Hematopoietic multipotent progenitor cell treated with erythropoietin and hydrocortisone succinate and interleukin-3 and kit ligand, for 4 days (in vitro differentiated cells): Measurements from ENCODE around the gene TSPAN2.

Source experiments
- DNase-seq: peaks from one replicate; pipeline ENCODE4 v3.0.0-alpha.2; 2015

Gene TSPAN2

GRCh38 chr1:115073298-115074087 lies 15.8 kb downstream of the TSPAN2 start:
- DNase-seq = no peak

DNA sequence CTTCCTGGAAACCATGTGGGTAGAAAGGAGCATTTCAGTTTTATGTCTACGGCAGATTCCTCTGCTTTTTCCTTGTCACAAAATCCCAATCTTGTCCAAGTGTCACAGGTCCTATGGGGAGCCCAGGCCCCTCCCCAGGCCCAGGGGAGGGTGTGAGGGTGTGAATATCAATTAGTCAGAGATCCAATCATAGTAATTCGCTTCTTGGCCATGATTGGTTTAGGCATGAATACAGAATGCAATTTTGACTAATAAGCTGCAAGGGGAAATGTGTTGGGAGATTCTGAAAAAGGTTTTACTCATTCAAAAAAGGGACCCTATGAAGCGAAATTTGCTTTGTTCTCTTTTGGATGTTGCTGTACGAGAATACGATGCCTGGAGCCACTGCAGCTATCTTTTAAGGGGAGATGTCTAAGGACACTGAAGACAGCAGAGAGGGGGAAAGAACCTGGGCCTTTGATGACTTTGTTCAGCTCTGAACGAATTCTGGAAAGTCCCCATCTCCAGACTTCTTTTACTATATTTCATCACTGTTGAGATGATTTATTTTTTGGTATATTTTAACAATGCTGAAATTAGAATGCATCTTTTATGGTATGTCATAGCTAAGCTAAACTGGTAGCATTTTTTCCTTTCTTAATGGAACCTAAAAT lies 18.2 kb downstream of the TSPAN2 start:
- DNase-seq = no peak

GRCh38 chr1:115069659-115070308 lies 19.5 kb downstream of the TSPAN2 start:
- DNase-seq = no peak

GRCh38 chr1:115068826-115069585 lies 20.3 kb downstream of the TSPAN2 start:
- DNase-seq = peak; percentile 40

DNA sequence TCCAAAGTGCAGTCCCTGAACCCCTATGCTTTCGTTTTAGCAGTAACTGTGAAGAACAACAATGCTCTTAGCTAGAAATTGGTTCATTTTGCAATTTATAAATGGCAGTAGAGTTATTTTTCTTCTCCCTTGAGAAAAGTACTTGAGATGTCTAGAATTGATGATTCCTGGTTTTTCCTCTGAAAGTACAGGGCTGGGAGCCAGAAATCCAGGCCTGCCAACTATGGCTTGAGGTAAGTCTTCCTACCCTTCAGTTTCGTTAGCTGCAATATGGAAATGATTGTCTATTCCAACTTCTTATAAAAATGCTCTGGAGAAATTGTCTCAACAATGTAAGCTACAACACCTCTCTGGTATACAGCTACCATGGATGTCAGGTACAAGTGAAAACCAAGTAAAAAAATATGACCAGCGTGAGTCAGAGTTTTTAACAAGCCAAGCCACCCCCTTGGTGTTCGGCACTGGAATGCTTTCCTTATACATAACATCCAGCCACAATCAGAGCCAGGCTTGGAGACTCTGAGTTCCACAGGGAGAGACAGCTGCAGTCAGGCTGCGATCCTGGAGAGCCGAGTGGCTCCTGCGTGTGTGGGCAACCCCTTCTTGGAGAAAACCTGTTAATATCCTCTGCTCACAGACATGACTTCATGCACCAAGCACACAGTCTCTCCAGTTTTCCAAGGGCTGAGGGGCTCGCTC lies 22.0 kb downstream of the TSPAN2 start:
- no peak for DNase-seq

DNA sequence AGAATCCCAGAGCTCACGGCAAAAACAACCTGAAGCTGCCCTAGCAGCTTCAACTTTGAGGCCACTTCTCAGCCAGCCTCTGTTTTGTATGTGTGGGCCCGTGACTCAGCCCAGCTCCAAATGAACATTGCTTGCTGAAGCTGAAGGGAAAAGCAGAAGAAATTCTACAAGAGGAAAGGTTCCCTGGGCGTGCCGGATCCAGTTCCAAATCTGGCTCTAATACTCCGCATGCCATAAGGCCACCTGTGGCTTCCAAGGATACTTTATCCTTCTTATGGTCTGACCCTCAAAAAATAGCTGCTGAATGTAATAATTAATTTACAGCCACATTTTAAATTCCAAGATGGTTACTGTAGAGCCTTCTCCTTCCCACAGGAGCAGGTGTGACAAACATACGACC lies 24.3 kb downstream of the TSPAN2 start:
- no peak for DNase-seq

DNA sequence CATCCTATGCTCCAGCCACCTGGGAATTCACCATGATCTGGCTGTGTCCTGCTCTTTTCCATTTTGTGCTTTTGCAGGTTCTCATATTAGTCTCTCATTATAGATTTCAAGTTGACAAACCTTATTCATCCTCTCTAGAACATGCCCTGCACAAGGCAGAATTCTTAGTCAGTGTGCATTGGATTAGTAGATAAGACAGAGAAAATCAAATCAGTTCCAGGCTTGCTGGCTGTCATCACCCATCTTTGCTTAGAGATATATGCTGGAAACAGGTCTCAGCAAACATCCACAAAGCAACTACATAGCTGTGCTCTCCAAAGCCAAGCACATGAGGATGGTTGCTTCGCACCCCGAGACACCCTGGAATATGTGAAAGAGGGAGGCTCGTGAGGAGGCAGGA lies 24.8 kb downstream of the TSPAN2 start:
- no peak for DNase-seq

DNA sequence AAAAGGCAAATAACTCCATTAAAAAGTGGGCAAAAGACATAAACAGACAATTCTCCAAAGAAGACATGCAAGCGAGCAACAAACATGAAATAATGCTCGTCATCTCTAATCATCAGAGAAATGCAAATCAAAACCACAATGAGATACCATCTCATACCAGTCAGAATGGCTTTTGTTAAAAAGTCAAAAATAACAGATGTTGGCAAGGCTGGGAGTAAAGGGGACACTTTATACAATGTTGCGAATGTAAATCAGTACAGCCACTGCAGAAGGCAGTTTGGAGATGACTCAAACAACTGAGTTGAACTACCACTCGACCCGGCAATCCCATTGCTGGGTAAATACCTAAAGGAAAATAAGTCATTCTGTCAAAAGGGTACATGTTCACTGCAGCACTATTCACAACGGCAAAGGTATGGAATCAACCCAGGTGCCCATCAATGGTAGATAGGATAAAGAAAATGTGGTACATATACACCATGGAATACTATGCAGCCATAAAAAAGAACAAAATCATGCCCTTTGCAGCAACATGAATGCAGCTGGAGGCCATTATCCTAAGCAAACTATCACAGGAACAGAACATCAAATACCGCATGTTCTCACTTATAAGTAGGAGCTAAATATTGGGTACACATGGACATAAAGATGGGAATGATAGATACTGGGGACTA lies 25.9 kb downstream of the TSPAN2 start:
- DNase-seq = peak; percentile 64

- DNase-seq = peak; percentile 96
These were observed 26.7 kb downstream of the TSPAN2 start for GRCh38 chr1:115062542-115063004.

DNA sequence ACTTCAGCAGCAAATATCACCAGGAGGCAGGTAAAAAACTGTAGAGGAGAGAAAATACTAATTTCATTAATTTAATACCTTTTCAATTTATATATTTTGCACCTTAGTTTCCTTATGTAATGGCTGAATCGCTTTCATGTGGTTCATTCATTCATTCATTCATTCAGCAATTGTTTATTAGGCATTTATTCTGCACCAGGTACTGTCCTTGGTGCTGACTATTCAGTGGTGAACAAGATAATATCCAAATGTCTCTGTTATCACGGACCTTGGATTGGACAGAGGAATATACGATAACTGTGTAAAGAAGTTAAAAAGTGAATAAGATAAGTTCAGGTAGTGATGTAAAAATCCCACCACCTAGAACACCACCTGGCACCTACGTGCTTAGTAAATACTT lies 28.8 kb downstream of the TSPAN2 start:
- no peak for DNase-seq

DNA sequence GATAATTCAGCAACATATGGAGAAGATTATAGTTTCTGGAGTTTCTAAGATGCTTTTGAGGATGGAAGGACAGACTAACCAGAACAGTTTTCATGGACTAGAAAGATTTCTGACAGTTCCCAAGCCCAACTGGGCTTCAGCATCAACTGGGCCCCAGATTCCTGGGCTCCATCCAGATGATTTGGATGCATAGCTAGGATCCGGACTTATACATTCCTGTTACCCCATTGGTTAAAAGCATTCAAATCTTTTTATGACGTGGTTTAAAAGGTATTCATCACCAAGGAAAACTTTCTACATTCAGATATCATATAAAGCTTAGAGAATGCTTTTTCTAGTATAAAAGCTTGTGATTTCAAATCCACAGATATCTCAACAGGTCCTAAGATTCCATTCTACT lies 30.0 kb downstream of the TSPAN2 start:
- DNase-seq = no peak

DNA sequence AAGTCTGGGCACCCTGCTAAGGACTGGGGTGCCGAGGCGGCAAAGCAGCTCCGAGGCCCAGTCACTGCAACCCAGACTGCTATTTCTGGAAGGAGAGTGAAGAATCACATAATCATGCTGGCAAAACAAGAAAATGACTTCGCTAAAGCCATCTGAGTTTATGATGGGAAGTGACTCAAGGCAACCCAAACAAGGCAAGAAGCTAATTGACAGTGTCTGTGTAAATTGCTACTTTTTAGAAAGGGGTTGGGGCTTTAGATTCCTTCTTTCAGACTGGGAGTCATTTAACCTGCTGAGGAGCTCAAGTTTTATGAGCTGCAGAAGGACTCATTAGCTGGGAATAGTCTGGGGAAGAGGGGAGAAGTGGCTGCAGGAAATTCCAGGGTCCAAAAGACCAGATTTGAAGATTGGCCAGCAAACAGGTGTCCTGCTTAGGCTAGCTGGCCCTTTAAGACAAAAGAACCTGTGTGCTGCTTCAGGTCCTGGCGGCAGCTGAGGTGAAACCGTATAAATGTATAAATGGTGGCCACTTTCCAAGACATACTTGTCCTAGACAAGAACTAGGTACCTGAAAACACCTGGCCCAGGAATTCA lies 31.5 kb downstream of the TSPAN2 start:
- no peak for DNase-seq

- DNase-seq = no peak
These were observed 32.9 kb downstream of the TSPAN2 start for GRCh38 chr1:115056395-115056798.

DNA sequence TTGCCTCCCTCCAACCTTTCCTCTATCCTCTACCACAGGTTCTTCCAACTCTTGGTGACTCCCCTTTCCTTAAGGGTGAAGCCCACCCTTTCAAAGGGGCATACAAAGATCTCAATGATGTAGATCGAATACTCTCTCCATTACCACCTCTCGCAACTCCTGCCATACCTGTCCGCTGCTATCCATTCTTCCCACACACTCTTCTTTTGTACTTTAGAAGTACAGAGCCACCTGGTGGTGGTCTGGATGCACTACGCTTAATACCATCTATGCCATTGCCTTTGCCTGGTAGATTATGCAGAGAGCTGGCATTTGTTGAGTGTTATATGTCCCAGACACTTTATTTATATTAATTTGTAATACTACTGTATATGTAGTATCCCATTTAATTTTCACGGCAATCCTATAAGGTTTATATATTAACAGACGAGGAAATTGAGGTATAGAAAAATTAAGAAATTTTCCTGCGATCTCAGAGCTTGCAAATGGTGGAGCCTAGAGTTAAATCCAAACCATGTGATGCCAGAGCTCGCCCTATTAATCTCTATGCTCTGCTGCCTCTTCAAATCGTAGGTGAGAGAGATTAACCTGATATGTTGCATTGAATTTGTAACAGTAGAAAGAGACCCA lies 36.7 kb downstream of the TSPAN2 start:
- peak; percentile 85 for DNase-seq

DNA sequence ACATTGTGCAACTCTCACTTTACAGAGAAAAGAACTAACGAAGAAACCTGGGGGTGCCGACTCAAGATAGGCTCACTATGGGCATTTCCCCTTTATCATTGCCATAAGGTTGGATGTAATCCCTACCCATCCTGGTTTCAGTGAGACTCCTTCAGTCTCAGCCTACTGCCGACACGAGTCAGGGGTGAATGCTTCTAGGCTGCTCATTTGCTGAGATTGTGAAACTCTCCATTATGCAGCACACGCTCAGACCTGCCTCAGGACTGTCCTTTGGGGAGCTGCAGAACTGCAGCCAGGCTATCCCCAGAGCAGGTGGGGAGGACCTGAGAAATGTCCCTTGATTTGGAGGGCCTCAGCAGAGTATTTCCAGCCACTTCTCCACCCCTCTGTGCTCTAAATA lies 37.5 kb downstream of the TSPAN2 start:
- DNase-seq = no peak

- no peak for DNase-seq
These were observed 42.6 kb downstream of the TSPAN2 start for GRCh38 chr1:115046751-115047150.

DNA sequence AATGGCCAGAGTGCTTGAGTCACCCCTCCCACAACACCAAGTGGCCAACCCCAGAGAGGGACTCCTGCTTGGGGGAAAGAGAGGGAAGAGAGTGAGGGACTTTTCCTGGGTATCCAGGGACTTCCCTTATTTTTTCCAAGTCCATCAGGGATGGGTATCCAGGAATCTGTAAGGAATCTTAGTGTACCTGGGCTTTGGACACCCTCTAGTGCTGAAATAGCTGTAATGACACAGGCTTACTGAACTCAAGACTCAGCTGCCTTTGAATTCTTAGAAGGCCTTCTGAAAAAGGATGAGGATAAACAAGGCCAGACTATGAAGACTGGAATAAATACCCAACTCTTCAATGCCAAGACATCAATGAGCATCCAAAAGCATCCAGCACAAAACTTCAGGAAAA lies 47.6 kb downstream of the TSPAN2 start:
- no peak for DNase-seq

DNA sequence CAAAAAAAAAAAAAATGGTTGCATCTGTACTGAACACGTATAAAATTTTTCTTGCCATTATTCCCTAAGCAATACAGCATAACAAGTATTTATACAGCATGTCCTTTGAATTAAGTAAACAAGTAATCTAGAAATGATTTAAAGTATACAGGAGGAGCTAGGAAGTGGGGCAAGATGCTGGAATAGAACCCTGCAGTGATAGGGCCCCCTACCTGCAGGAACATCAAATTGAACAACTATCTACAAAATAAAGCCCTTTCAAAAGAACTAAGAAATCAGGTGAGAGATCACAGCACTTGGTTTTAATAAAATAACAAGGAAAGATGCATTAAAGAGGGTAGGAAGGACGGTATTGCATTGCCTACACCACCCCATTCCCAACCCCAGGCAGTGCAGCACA lies 48.8 kb downstream of the TSPAN2 start:
- DNase-seq = no peak

DNA sequence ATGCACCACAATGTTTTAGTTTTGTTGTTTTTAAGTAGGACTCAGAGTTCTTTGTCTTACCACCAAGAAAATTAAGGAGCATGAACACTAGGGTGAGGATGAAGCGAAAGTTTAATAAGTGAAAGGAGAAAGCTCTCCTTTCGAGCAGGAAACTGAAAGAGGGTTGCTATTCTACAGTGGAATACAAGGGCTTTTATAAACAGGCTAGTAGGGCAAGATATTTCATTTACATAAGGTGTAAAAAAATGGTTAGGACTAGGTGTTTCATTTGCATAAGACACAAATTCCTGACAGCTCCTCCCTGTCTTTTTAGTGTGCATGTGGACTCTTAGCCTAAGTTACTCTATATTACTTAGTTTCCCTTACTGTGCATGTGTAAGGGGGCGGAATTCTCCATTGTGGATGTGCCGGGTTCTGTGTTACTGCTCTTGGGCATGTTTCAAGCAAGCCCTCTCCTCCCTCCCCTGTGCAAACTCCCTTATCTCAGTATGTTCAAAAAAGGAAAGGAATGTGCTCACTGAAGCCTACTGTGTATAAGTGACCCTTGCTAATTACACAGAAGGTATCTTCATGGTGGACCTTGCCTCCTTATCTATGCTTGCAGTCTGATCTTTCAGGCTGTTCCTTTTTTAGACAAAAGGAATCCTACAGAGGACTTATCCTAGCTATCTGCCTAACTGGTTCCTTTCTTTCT lies 52.3 kb downstream of the TSPAN2 start:
- DNase-seq = no peak

DNA sequence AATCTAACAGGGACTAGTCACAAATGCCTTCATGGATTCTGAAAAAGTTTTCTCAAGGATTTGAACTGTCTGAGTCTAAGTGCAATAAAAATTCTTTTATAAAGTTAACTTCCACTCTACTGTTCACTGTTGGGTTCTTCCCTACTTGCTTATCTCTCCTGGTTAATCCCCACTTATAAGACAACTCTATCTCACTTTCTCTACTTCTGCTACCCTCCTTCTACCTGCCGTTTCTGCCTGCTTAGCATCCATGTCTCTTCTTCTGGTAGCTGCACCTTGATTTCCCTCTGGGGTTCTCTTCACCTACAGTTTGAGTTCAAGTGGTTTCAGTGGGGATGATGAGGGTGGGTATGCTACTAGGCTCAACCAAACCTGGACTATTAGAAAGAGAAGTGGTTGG lies 53.7 kb downstream of the TSPAN2 start:
- DNase-seq = no peak
